HepG2 (cell line): ENCODE results near the gene SLC45A2. TPM values are rescaled to one million over a fixed set of nuclear protein-coding genes. Genes with fewer than 3 reads are reported as not detected.
"Not testable (repeated sequence)": the region's sequence is repeated elsewhere in the genome, so short reads cannot be mapped to it uniquely, and the experiment has no call there.

Source experiments
- ATAC-seq: fragments of 200-7000 bp; cut with Tn5 transposase; 3 replicates; pipeline ENCODE4 v1.9.1; 2020; ENCODE audit warnings: mild to moderate bottlenecking, moderate library complexity
- BruUV-seq: library from RNA; stranded (reverse); fragments of 400-500 nt; replicated peaks from 2 replicates; lab custom pipeline; 2021; lab: Mats Ljungman, UMichigan
- CTCF ChIA-PET: fragments of 300-600 bp; formaldehyde crosslinking; extraction: SDS; loops from one replicate; lab custom pipeline; 2021; ENCODE audit warnings: low total read pairs, inconsistent platforms, low intra/inter-chr PET ratio; lab: Yijun Ruan, JAX
- POLR2A ChIA-PET: fragments of 350-600 bp; sonication (Branson Sonifier 250); formaldehyde crosslinking; loops from one replicate; lab custom pipeline; 2020; ENCODE audit warnings: antibody characterized with exemption, inconsistent platforms; lab: Yijun Ruan, JAX
- DNase-seq: peaks from one replicate; pipeline ENCODE4 v3.0.0-alpha.2; 2015; ENCODE audit warnings: low spot score
- FAIRE-seq: peaks from 3 replicates; lab custom pipeline; 2011; peaks lifted over from hg19 to GRCh38; lab: Jason Lieb, UNC
- H2AFZ ChIP-seq: one replicate; pipeline ENCODE4 v1.6.1; 2011; ENCODE audit warnings: low read length, inconsistent platforms
- H3K27ac ChIP-seq: fragments of 300-600 bp; 3 replicates; pipeline ENCODE4 v1.8.0; 2011; ENCODE audit warnings: mixed run types, mild to moderate bottlenecking, mixed read lengths, low read length, inconsistent platforms; ENCODE audit not compliant: insufficient read depth; ENCODE audit errors: extremely low read length
- H3K27me3 ChIP-seq, 2 experiments: fragments of 200-600 bp in 1 of 2; 2 replicates in 1 of 2; 3 replicates in 1 of 2; pipeline versions ENCODE4 v1.6.0 to v1.8.0; 2011; ENCODE audit warnings: low read length in 2 of 2, mild to moderate bottlenecking in 2 of 2, moderate library complexity in 2 of 2, inconsistent platforms in 1 of 2; ENCODE audit not compliant: insufficient read depth in 2 of 2, control insufficient read depth in 1 of 2
- H3K36me3 ChIP-seq, 2 experiments: fragments of 200-600 bp in 1 of 2; replicated peaks in 1 of 2; 2 replicates in 1 of 2; 3 replicates in 1 of 2; pipeline versions ENCODE4 v1.5.1 to v1.8.0; 2011; ENCODE audit warnings: low read length in 2 of 2, inconsistent platforms in 1 of 2; ENCODE audit not compliant: insufficient read depth in 2 of 2, control insufficient read depth in 1 of 2
- H3K4me1 ChIP-seq: 2 replicates; pipeline ENCODE4 v1.5.1; 2012; ENCODE audit warnings: low read length, inconsistent platforms; ENCODE audit not compliant: insufficient read depth
- H3K4me2 ChIP-seq: 2 replicates; pipeline ENCODE4 v1.6.0; 2011; ENCODE audit warnings: low read depth, low read length, inconsistent platforms
- H3K4me3 ChIP-seq, 3 experiments: fragments of 200-600 bp in 1 of 3; sonication (generic), shearing (Covaris generic) in 1 of 3; replicated peaks in 1 of 3; 2 replicates each; pipeline ENCODE4 v1.5.1; 2011 to 2016; ENCODE audit warnings: low read length in 3 of 3, inconsistent platforms in 2 of 3, low read depth in 2 of 3, mild to moderate bottlenecking in 2 of 3, control low read depth in 1 of 3, mixed read lengths in 1 of 3; ENCODE audit not compliant: insufficient read depth in 1 of 3
- H3K79me2 ChIP-seq: one replicate; pipeline ENCODE4 v1.6.1; 2011; ENCODE audit warnings: low read length, inconsistent platforms; ENCODE audit not compliant: insufficient read depth
- H3K9ac ChIP-seq: 2 replicates; pipeline ENCODE4 v1.6.0; 2011; ENCODE audit warnings: mild to moderate bottlenecking, low read depth, low read length, inconsistent platforms; ENCODE audit not compliant: insufficient read depth
- H3K9me3 ChIP-seq: 2 replicates; pipeline ENCODE4 v1.5.1; 2012; ENCODE audit warnings: mild to moderate bottlenecking, low read length
- H4K20me1 ChIP-seq: 2 replicates; pipeline ENCODE4 v1.6.0; 2011; ENCODE audit warnings: inconsistent platforms, mild to moderate bottlenecking, low read length, moderate library complexity; ENCODE audit not compliant: insufficient read depth
- ATF7 ChIP-seq, 2 experiments: fragments of 450-650 bp in 1 of 2; sonication (generic) in 1 of 2; formaldehyde crosslinking in 1 of 2; IDR thresholded peaks; 2 replicates each; pipeline versions ENCODE4 v1.4.0 to v1.6.1; 2016 to 2020; ENCODE audit warnings: antibody characterized with exemption in 1 of 2, mild to moderate bottlenecking in 1 of 2, missing genetic modification reagents in 1 of 2
- ELK4 ChIP-seq: sonication (generic); formaldehyde crosslinking; IDR thresholded peaks from 2 replicates; pipeline ENCODE4 v1.9.0; 2021; ENCODE audit warnings: missing genetic modification reagents, borderline replicate concordance
- FOXK2 ChIP-seq: fragments of 450-650 bp; IDR thresholded peaks from 2 replicates; pipeline ENCODE4 v1.6.1; 2016
- FOXP1 ChIP-seq, 2 experiments: fragments of 450-650 bp in 1 of 2; IDR thresholded peaks; 2 replicates each; pipeline ENCODE4 v1.6.1; 2017 to 2018; ENCODE audit warnings: antibody characterized with exemption in 1 of 2
- HNF1B ChIP-seq: sonication (generic); formaldehyde crosslinking; IDR thresholded peaks from 2 replicates; pipeline ENCODE4 v1.5.1; 2020; ENCODE audit warnings: mild to moderate bottlenecking, moderate library complexity, missing genetic modification reagents
- MXI1 ChIP-seq: IDR thresholded peaks from 3 replicates; pipeline ENCODE4 v1.6.1; 2012; ENCODE audit warnings: low read depth, low read length, inconsistent platforms, borderline replicate concordance
- SALL1 ChIP-seq: sonication (generic); formaldehyde crosslinking; IDR thresholded peaks from 2 replicates; pipeline ENCODE4 v1.8.0; 2022; ENCODE audit warnings: mild to moderate bottlenecking, missing genetic modification reagents
- THAP8 ChIP-seq: sonication (generic); formaldehyde crosslinking; IDR thresholded peaks from 2 replicates; pipeline ENCODE4 v1.5.1; 2020; ENCODE audit warnings: missing genetic modification reagents, mild to moderate bottlenecking, borderline replicate concordance
- ZBTB3 ChIP-seq: sonication (generic); formaldehyde crosslinking; IDR thresholded peaks from 2 replicates; pipeline ENCODE4 v1.4.0; 2020; ENCODE audit warnings: low read depth, mild to moderate bottlenecking, moderate library complexity, missing genetic modification reagents, borderline replicate concordance
- ZNF691 ChIP-seq: sonication (generic); formaldehyde crosslinking; IDR thresholded peaks from 2 replicates; pipeline ENCODE4 v1.4.0; 2020; ENCODE audit warnings: missing genetic modification reagents, low read depth, mild to moderate bottlenecking, borderline replicate concordance
- ZNF792 ChIP-seq: IDR thresholded peaks from 2 replicates; pipeline ENCODE4 v1.6.1; 2016
- WGBS: methylation state at CpG from one replicate; pipeline ENCODE4 v1.1.6; 2017; ENCODE audit warnings: low lambda C conversion rate; 5-methylcytosine and 5-hydroxymethylcytosine counted together
- in situ Hi-C: cut with HindIII; loops from 2 replicates; pipeline ENCODE4 v1.10.0; 2017; ENCODE audit warnings: low pct_unique_long_range_greater_than_20kb; ENCODE audit not compliant: extremely low pct_ligation_motif_present
- intact Hi-C: fragments of 100-400 bp; cut with micrococcal nuclease; formaldehyde crosslinking; loops from one replicate; pipeline ENCODE4 v1.10.0; 2022; ENCODE audit not compliant: unreplicated experiment
- polyA plus RNA-seq, 8 experiments: library from polyadenylated mRNA; depleted of rRNA in 3 of 8; stranded (reverse) in 7 of 8; unstranded in 1 of 8; fragments of >200 nt; fragmentation: Illumina TruSeq in 4 of 8; extraction: Trizol in 4 of 8; gene quantifications; 2 replicates each; pipeline versions ENCODE4 v1.2.1 to v1.2.3, GENCODE V29; 2011 to 2016; ENCODE audit warnings: low read depth in 4 of 8, missing spikeins in 1 of 8, mixed read lengths in 1 of 8; ENCODE audit not compliant: insufficient read depth in 1 of 8
- total RNA-seq, 5 experiments: library from RNA; depleted of rRNA; stranded (reverse); fragments of >200 nt; fragmentation: Illumina TruSeq; extraction: Trizol; gene quantifications; 2 replicates each; pipeline ENCODE4 v1.2.3, GENCODE V29; 2016; ENCODE audit warnings: low read depth in 1 of 5

SLC45A2 gene
- total and polyA plus RNA-seq, 2 of the 13 experiments (the other 11 are each of a cell fraction or from before 2014, with no cell fraction given): 0.22 to 0.24 TPM

- H4K20me1 ChIP-seq; DNase-seq; H2AFZ ChIP-seq; H3K36me3 ChIP-seq; H3K27ac ChIP-seq; H3K4me2 ChIP-seq; H3K27me3 ChIP-seq; H3K9me3 ChIP-seq; ATAC-seq; FAIRE-seq; CTCF ChIA-PET; H3K9ac ChIP-seq; intact Hi-C loops; BruUV-seq; in situ Hi-C loops; H3K4me3 ChIP-seq; H3K79me2 ChIP-seq; TF ChIP-seq ATF7 (CRISPR knock-in tag; IDR thresholded peaks at IDR 0.05): not testable (repeated sequence)
- H3K4me1 ChIP-seq: peaks cover 37% of the 10 kb centered on the region
- TF ChIP-seq ATF7 (IDR thresholded peaks at IDR 0.05): peak; percentile 63
- WGBS: 95% methylated on average over 2 of the region's 2 CpGs
- POLR2A ChIA-PET: interaction anchor here (0.8 kb wide), 1 partner anchor 23 kb away, joined by 4 read pairs; the partner anchor contains the start of gene AMACR
Measured at GRCh38 chr5:34030585-34030984, 46.1 kb upstream of the SLC45A2 start.

GRCh38 chr5:34030048-34030447, 45.6 kb upstream of the SLC45A2 start:
- H3K9me3 ChIP-seq: no peaks in the 10 kb centered on the region
- no peak overlapping the region for H3K4me2 ChIP-seq
- intact Hi-C loops: no loop called here
- H3K79me2 ChIP-seq: no peaks in the 10 kb centered on the region
- no peak overlapping the region for H3K4me3 ChIP-seq
- ChIA-PET POLR2A (no interaction called here), CTCF (no interaction called here)
- no peak for ATAC-seq
- H3K27ac ChIP-seq: no peak overlapping the region
- H3K36me3 ChIP-seq: peaks cover 3 to 10% of the 10 kb centered on the region in 2 experiments; a peak in 3 of 5 replicates
- BruUV-seq: no TSS peak
- no peak overlapping the region for H3K9ac ChIP-seq
- in situ Hi-C loops: no loop called here
- no peaks in the 10 kb centered on the region for H4K20me1 ChIP-seq
- TF ChIP-seq ZNF691 (no peak), THAP8 (CRISPR knock-in tag) (no peak), FOXP1 (IDR thresholded peaks at IDR 0.05) (no peak), FOXP1 (CRISPR knock-in tag; IDR thresholded peaks at IDR 0.05) (no peak), FOXK2 (no peak), ZBTB3 (CRISPR knock-in tag) (no peak), HNF1B (no peak), SALL1 (CRISPR knock-in tag) (no peak), ZNF792 (no peak), ELK4 (CRISPR knock-in tag) (no peak), MXI1 (no peak)
- peaks cover 32% of the 10 kb centered on the region for H3K4me1 ChIP-seq
- no peak for FAIRE-seq
- WGBS: 33% methylated on average over 1 of the region's 1 CpG
- H2AFZ ChIP-seq: no peak overlapping the region
- H3K27me3 ChIP-seq: no peaks in the 10 kb centered on the region
- no peak for DNase-seq
